ENCODE measurements around the gene HM13. TPM values are rescaled to one million over a fixed set of nuclear protein-coding genes. Genes with fewer than 3 reads are reported as not detected.
"Not testable (repeated sequence)": the region's sequence is repeated elsewhere in the genome, so short reads cannot be mapped to it uniquely, and the experiment has no call there.

HM13 gene, protein sequence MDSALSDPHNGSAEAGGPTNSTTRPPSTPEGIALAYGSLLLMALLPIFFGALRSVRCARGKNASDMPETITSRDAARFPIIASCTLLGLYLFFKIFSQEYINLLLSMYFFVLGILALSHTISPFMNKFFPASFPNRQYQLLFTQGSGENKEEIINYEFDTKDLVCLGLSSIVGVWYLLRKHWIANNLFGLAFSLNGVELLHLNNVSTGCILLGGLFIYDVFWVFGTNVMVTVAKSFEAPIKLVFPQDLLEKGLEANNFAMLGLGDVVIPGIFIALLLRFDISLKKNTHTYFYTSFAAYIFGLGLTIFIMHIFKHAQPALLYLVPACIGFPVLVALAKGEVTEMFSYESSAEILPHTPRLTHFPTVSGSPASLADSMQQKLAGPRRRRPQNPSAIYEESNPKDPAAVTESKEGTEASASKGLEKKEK
- total RNA-seq: 100 to 1,000 TPM; 131 to 146 TPM

GRCh38 chr20:31514154-31515071 lies at the start of gene HM13:
Gene HM13, plus strand, starts transcription at chr20:31514442. Its CDS starts 110 bp downstream, at chr20:31514552.
- peak; percentile 88 to 89 for ATAC-seq (replicated peaks in 1 of 2)
- H3K27ac Mint-ChIP-seq: peak within 1 kb of the TSS; percentile 26
- H3K9me3 Mint-ChIP-seq: no peaks in the 10 kb centered on the region
- peaks cover 7% of the 10 kb centered on the region for H3K4me1 Mint-ChIP-seq (ENCODE audit: low read depth)
- peaks cover under 1% of the 10 kb centered on the region for H3K27me3 Mint-ChIP-seq (ENCODE audit: low read depth)
- DNase-seq: peak; percentile 89 to 91
- H3K4me3 Mint-ChIP-seq: no peak within 1 kb of the TSS
- peaks cover 3 to 7% of the 10 kb centered on the region in 2 donors for H3K36me3 Mint-ChIP-seq (ENCODE audit: insufficient read depth in 2 of 2)

- not testable (repeated sequence) for H3K27ac Mint-ChIP-seq; ATAC-seq (replicated peaks in 1 of 2); H3K4me3 Mint-ChIP-seq; H3K9me3 Mint-ChIP-seq; DNase-seq; H3K36me3 Mint-ChIP-seq (ENCODE audit: insufficient read depth in 2 of 2)
- Mint-ChIP-seq H3K4me1 (ENCODE audit: low read depth) (peaks cover 16% of the 10 kb centered on the region), H3K27me3 (ENCODE audit: low read depth) (peaks cover 22% of the 10 kb centered on the region)
These were observed 43.3 kb upstream of the HM13 start for GRCh38 chr20:31470946-31471345.

DNA sequence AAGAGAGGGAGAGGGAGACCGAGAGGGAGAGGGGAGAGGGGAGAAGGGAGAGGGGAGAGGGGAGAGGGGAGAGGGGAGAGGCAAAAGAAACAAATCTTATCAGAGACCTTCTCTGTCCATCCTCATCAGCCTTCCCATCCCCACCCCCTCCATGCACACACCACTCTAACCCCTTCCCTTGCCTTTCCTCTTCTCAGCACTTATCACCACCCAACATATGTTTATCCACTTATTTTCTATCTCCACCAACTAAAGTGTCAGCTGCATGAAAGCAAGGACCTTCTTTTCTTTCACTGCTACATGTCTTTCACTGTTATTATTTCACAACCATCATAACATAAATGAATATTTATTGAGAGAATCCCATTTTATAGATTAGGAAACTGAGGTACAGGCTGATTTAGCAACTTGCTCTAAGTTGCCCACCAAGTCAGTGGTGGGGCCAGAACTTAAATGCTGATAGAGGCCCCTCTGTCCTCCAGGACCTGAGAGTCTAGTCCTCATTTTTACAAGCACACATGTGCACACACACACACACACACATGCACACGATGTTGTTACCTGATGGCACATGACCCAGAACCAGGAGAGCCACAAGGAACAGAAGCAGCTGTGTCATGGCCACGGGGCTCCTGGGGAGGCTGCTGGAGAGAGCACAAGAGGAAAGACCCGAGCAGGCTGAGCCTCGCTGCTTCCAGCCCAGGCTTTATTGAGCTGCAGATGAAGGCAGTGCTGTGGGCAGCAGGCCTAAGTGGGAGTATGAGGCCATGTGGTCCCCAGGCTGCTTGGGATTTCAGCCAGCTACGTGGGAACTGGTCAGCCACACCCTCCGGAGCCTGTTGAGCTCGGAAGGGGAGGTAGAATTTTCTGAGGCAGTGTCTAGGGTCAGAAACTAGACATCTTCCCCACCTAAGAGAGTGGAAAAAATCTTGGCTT lies 41.6 kb upstream of the HM13 start:
- DNase-seq (no peak), ATAC-seq (replicated peaks in 1 of 2) (no peak)
- Mint-ChIP-seq H3K4me1 (ENCODE audit: low read depth) (peaks cover 16% of the 10 kb centered on the region), H3K9me3 (peaks cover 2% of the 10 kb centered on the region in 2 donors), H3K27ac (no peak overlapping the region), H3K36me3 (ENCODE audit: insufficient read depth in 2 of 2) (peaks cover 2 to 3% of the 10 kb centered on the region in 2 donors), H3K4me3 (no peak overlapping the region), H3K27me3 (ENCODE audit: low read depth) (peaks cover 34% of the 10 kb centered on the region)

DNA sequence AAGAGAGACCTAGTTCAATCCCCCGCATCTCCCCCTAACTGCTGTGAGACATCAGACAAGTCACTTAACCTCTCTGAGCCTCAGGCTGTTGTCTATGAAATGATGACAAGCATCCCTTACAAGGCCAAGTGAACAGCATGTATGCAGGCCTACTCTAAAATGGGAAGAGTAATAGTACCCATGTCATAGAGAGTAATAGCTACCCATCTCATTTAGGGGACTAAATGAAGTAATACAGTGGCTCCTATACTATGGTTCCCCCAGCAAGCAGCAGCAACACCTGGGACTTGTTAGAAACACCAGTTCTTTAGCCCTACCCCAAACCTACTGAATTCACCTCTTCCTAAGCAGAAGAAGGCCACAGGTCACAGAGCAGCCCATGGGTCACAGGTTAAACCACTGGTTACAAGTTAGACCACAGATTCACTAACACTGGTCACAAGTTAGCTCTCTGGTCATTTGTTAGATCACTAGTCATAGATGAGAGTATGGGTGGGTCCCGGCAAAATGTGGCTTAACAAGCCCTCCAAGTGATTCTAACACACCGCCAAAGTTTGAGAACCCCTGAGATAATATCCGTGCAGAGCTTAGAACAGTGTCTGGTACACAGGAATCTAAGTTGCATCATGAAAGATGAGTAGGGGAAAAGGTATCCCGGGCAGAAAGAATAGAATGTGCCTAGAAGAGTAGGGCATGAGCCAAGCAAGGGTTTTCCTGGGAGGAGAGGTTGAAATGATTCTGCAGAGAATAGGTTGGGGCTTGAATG lies 40.7 kb upstream of the HM13 start:
- H3K36me3 Mint-ChIP-seq (ENCODE audit: insufficient read depth in 2 of 2): peaks cover 2 to 3% of the 10 kb centered on the region in 2 donors
- H3K27ac Mint-ChIP-seq: no peak overlapping the region
- peaks cover 2% of the 10 kb centered on the region in 2 donors for H3K9me3 Mint-ChIP-seq
- H3K4me3 Mint-ChIP-seq: no peak overlapping the region
- ATAC-seq (replicated peaks in 1 of 2) (no peak), DNase-seq (no peak)
- H3K4me1 Mint-ChIP-seq (ENCODE audit: low read depth): peaks cover 16% of the 10 kb centered on the region
- peaks cover 42% of the 10 kb centered on the region for H3K27me3 Mint-ChIP-seq (ENCODE audit: low read depth)

- H3K27ac Mint-ChIP-seq: no peak overlapping the region
- peak overlapping the region in 1 of 2 donors; percentile 15 for H3K4me3 Mint-ChIP-seq
- DNase-seq: no peak
- no peak for ATAC-seq (replicated peaks in 1 of 2)
- peaks cover 2% of the 10 kb centered on the region in 2 donors for H3K9me3 Mint-ChIP-seq
- H3K36me3 Mint-ChIP-seq (ENCODE audit: insufficient read depth in 2 of 2): peaks cover 2 to 3% of the 10 kb centered on the region in 2 donors
- peaks cover 42% of the 10 kb centered on the region for H3K27me3 Mint-ChIP-seq (ENCODE audit: low read depth)
- H3K4me1 Mint-ChIP-seq (ENCODE audit: low read depth): peaks cover 16% of the 10 kb centered on the region
These were observed 40.2 kb upstream of the HM13 start for GRCh38 chr20:31474097-31474436.

- ATAC-seq (replicated peaks in 1 of 2) (peak in 1 of 2 donors; percentile 33), DNase-seq (no peak)
- Mint-ChIP-seq H3K4me3 (peak within 1 kb of the TSS; percentile 39 to 46), H3K36me3 (ENCODE audit: insufficient read depth in 2 of 2) (peaks cover 2 to 3% of the 10 kb centered on the region in 2 donors), H3K9me3 (peaks cover 2% of the 10 kb centered on the region in 2 donors), H3K27me3 (ENCODE audit: low read depth) (peaks cover 42% of the 10 kb centered on the region), H3K27ac (no peak within 1 kb of the TSS), H3K4me1 (ENCODE audit: low read depth) (peaks cover 16% of the 10 kb centered on the region)
These were observed 39.3 kb upstream of the HM13 start, which contains the start of the genes DEFB124 and REM1 for GRCh38 chr20:31474758-31475427. Gene DEFB124, minus strand, starts transcription at chr20:31475127. Its CDS starts 2,114 bp downstream, at chr20:31473013. Gene REM1, plus strand, starts transcription at chr20:31475288. Its CDS starts 1,158 bp downstream, at chr20:31476446.

- ATAC-seq (replicated peaks in 1 of 2): no peak
- Mint-ChIP-seq H3K27me3 (ENCODE audit: low read depth) (peaks cover 42% of the 10 kb centered on the region), H3K9me3 (peaks cover 2% of the 10 kb centered on the region in 2 donors), H3K4me3 (no peak overlapping the region), H3K4me1 (ENCODE audit: low read depth) (peaks cover 16% of the 10 kb centered on the region), H3K36me3 (ENCODE audit: insufficient read depth in 2 of 2) (peaks cover 2 to 3% of the 10 kb centered on the region in 2 donors), H3K27ac (no peak overlapping the region)
- no peak for DNase-seq
These were observed 38.6 kb upstream of the HM13 start for GRCh38 chr20:31475472-31476293.

DNA sequence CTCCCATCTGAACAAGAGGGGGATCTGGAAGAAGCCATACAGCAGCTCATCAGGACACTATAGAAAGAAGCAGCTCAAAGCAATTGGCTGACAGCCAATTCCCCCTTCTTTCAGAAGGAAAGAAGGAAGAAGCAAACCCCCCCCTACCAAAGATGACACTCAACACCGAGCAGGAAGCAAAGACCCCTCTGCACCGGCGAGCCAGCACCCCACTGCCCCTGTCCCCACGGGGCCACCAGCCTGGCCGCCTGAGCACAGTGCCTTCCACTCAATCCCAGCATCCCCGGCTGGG lies 38.0 kb upstream of the HM13 start:
- peaks cover 2 to 3% of the 10 kb centered on the region in 2 donors for H3K36me3 Mint-ChIP-seq (ENCODE audit: insufficient read depth in 2 of 2)
- no peak overlapping the region for H3K27ac Mint-ChIP-seq
- H3K4me3 Mint-ChIP-seq: no peak overlapping the region
- H3K27me3 Mint-ChIP-seq (ENCODE audit: low read depth): peaks cover 45% of the 10 kb centered on the region
- ATAC-seq (replicated peaks in 1 of 2) (no peak), DNase-seq (no peak)
- H3K9me3 Mint-ChIP-seq: peaks cover 2% of the 10 kb centered on the region in 2 donors
- H3K4me1 Mint-ChIP-seq (ENCODE audit: low read depth): peaks cover 16% of the 10 kb centered on the region

DNA sequence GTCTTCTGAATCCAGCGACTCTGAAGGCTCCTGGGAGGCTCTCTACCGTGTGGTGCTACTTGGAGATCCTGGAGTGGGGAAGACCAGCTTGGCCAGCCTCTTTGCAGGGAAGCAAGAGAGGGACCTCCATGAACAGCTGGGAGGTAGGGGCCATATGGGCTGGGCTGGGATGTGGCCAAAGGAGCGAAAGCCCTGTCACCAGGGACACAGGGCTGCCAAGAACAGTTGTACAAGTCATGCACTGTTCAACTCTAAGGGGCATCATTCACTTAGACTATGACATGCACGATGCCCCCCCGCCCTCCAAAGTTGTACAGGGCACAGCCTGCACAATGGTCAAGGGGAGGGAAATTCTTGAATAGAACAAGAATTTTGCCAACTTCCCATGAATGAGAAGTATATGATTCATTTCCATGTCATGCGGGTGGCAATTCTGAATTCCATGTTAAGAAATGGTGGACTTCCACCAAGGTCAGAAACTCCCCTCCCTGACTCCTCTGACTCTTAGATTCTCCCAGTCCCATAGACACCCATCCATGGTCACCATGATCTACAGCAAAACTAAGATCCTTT lies 37.5 kb upstream of the HM13 start:
- ATAC-seq (replicated peaks in 1 of 2): no peak
- DNase-seq: no peak
- Mint-ChIP-seq H3K27me3 (ENCODE audit: low read depth) (peaks cover 50% of the 10 kb centered on the region), H3K4me3 (no peak overlapping the region), H3K4me1 (ENCODE audit: low read depth) (peaks cover 16% of the 10 kb centered on the region), H3K27ac (no peak overlapping the region), H3K9me3 (peaks cover 2% of the 10 kb centered on the region in 2 donors), H3K36me3 (ENCODE audit: insufficient read depth in 2 of 2) (peaks cover 2 to 3% of the 10 kb centered on the region in 2 donors)

DNA sequence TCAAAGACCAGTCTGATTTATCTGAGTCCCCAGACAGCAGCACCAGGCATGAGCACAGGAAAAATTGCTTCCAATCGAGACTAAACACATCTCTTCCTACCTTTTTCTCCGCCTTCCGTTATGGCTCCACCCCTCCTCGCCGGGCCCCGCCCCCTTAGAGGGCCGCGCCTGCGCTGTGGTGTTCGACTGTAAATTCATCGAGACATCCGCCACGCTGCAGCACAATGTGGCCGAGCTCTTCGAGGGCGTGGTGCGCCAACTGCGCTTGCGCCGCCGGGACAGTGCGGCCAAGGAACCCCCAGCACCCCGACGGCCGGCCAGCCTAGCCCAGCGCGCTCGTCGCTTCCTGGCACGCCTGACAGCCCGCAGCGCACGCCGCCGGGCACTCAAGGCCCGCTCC lies 30.2 kb upstream of the HM13 start:
- ATAC-seq (replicated peaks in 1 of 2) (no peak), DNase-seq (peak in 1 of 2 donors; percentile 22)
- H3K27me3 Mint-ChIP-seq (ENCODE audit: low read depth): peaks cover 38% of the 10 kb centered on the region

More for the DNA sequence above, 30.2 kb upstream of the HM13 start:
- Mint-ChIP-seq H3K36me3 (ENCODE audit: insufficient read depth in 2 of 2) (peaks cover 0 to 2% of the 10 kb centered on the region in 2 donors), H3K27ac (no peak overlapping the region), H3K9me3 (no peaks in the 10 kb centered on the region), H3K4me1 (ENCODE audit: low read depth) (no peaks in the 10 kb centered on the region), H3K4me3 (no peak overlapping the region)

Data from activated T-cell treated with anti-CD3 and anti-CD28 coated beads, Interleukin-2, amount 50 U/mL, for 72 hours (primary cell).